MM.1S (cell line): ENCODE results near the gene DNAJB4.
"Not testable (repeated sequence)": the region's sequence is repeated elsewhere in the genome, so short reads cannot be mapped to it uniquely, and the experiment has no call there.

Source experiments
- DNase-seq: peaks from one replicate; pipeline ENCODE4 v3.0.0-alpha.2; 2015
- H2AFZ ChIP-seq: fragments of 300-600 bp; sonication (generic); 2 replicates; pipeline ENCODE4 v1.6.0; 2016; ENCODE audit warnings: antibody characterized with exemption, low read length
- H3F3A ChIP-seq: fragments of 300-600 bp; sonication (generic); 2 replicates; pipeline ENCODE4 v1.6.1; 2016; ENCODE audit warnings: mild to moderate bottlenecking, antibody characterized with exemption, low read length, moderate library complexity, mixed read lengths; ENCODE audit not compliant: insufficient read depth
- H3K27ac ChIP-seq: fragments of 300-600 bp; sonication (generic); 2 replicates; pipeline ENCODE4 v1.5.1; 2016; ENCODE audit warnings: mild to moderate bottlenecking, low read length
- H3K27me3 ChIP-seq: fragments of 300-600 bp; sonication (generic); replicated peaks from 2 replicates; pipeline ENCODE4 v1.6.0; 2016; ENCODE audit warnings: low read length; ENCODE audit not compliant: insufficient read depth
- H3K36me3 ChIP-seq: fragments of 300-600 bp; sonication (generic); replicated peaks from 2 replicates; pipeline ENCODE4 v1.6.1; 2016; ENCODE audit warnings: mild to moderate bottlenecking, low read length, mixed read lengths; ENCODE audit not compliant: insufficient read depth
- H3K4me1 ChIP-seq: fragments of 300-600 bp; sonication (generic); 2 replicates; pipeline ENCODE4 v1.6.1; 2016; ENCODE audit warnings: low read length, mixed read lengths
- H3K4me2 ChIP-seq: fragments of 300-600 bp; sonication (generic); 2 replicates; pipeline ENCODE4 v1.6.0; 2016; ENCODE audit warnings: low read depth, low read length
- H3K4me3 ChIP-seq: fragments of 300-600 bp; sonication (generic); 2 replicates; pipeline ENCODE4 v1.5.1; 2016; ENCODE audit warnings: low read length, mixed read lengths
- H3K79me2 ChIP-seq: fragments of 300-600 bp; sonication (generic); 2 replicates; pipeline ENCODE4 v1.6.1; 2016; ENCODE audit warnings: mixed run types, low read length, mixed read lengths
- H3K9ac ChIP-seq: fragments of 300-600 bp; sonication (generic); 2 replicates; pipeline ENCODE4 v1.6.1; 2016; ENCODE audit warnings: low read length, mixed read lengths
- H3K9me2 ChIP-seq: fragments of 300-600 bp; sonication (generic); replicated peaks from 2 replicates; pipeline ENCODE4 v1.6.1; 2016; ENCODE audit warnings: mild to moderate bottlenecking, low read length, mixed read lengths; ENCODE audit not compliant: insufficient read depth
- H3K9me3 ChIP-seq: fragments of 300-600 bp; sonication (generic); replicated peaks from 2 replicates; pipeline ENCODE4 v1.6.1; 2016; ENCODE audit warnings: mild to moderate bottlenecking, low read length, mixed read lengths; ENCODE audit not compliant: insufficient read depth
- H4K20me1 ChIP-seq: fragments of 300-600 bp; sonication (generic); 2 replicates; pipeline ENCODE4 v1.6.1; 2016; ENCODE audit warnings: mild to moderate bottlenecking, low read length, moderate library complexity, mixed read lengths; ENCODE audit not compliant: insufficient read depth
- CTCF ChIP-seq: fragments of 300-600 bp; sonication (generic); IDR thresholded peaks from 2 replicates; pipeline ENCODE4 v1.5.1; 2016; ENCODE audit warnings: antibody characterized with exemption, low read length, mixed read lengths
- EZH2 ChIP-seq: fragments of 300-600 bp; sonication (generic); optimal IDR thresholded peaks from 2 replicates; pipeline ENCODE3; 2017; ENCODE audit warnings: low read depth, mild to moderate bottlenecking, antibody characterized with exemption, low read length, mixed read lengths
- EZH2phosphoT487 ChIP-seq: fragments of 300-600 bp; sonication (generic); IDR thresholded peaks from 2 replicates; pipeline ENCODE4 v1.6.1; 2018; ENCODE audit warnings: antibody characterized with exemption, low read length

The DNAJB4 gene

DNA sequence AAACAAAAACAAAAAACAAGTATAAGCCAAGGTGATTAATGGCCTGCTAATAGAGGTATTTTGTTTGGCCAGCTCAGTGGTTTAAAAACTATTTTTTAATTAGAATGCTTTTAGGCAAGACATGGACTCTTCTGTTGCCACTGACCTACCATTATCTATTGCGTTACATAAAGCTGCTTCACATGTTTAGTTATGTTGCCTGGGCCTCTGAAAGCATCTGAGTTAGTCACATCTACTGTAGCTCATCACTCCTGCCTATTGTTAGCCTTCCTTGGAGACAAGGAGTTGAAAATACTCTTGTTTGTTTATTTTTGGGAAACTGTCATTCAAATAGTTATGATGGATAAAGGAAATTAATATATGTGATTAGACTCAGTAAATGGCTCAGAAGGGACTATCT, 14.3 kb downstream of the DNAJB4 start:
- no peak overlapping the region for H3K4me3 ChIP-seq
- no peak overlapping the region for H3K4me2 ChIP-seq
- no peaks in the 10 kb centered on the region for H3F3A ChIP-seq

GRCh38 chr1:78021134-78021533, 16.4 kb downstream of the DNAJB4 start:
- H3K9ac ChIP-seq, H3K9me3 ChIP-seq, H4K20me1 ChIP-seq, H3K4me1 ChIP-seq, H3F3A ChIP-seq, H3K36me3 ChIP-seq, H3K4me2 ChIP-seq, H3K79me2 ChIP-seq, H2AFZ ChIP-seq, H3K4me3 ChIP-seq, H3K27ac ChIP-seq, H3K9me2 ChIP-seq, H3K27me3 ChIP-seq, DNase-seq: not testable (repeated sequence)

More for the DNA sequence above, 14.3 kb downstream of the DNAJB4 start:
- TF ChIP-seq EZH2phosphoT487 (no peak), CTCF (no peak), EZH2 (no peak)
- Histone ChIP-seq H3K9me3 (no peaks in the 10 kb centered on the region), H2AFZ (no peak overlapping the region), H3K79me2 (no peaks in the 10 kb centered on the region), H3K9ac (no peak overlapping the region), H3K9me2 (no peaks in the 10 kb centered on the region), H3K27me3 (no peaks in the 10 kb centered on the region), H4K20me1 (no peaks in the 10 kb centered on the region), H3K36me3 (no peaks in the 10 kb centered on the region; the same call in 1 of the 2 replicates), H3K27ac (no peak overlapping the region), H3K4me1 (no peaks in the 10 kb centered on the region)
- DNase-seq, result no peak

DNA sequence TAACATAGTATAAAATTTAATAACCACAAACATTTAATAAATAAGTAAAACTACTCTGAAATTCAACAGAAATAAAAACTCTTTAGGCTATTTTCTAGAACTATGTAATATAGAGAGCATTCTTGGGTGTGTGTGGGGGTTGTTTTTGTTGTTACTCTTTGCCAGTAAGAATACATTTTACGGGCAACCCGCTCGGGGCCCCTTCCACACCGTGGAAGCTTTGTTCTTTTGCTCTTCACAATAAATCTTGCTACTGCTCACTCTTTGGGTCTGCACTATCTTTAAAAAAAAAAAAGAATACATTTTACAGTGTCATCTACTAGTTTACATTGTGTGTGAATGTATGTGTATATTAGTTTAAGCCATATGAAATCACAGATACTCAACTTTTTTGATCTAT, 25.1 kb downstream of the DNAJB4 start:
- H4K20me1 ChIP-seq, result no peaks in the 10 kb centered on the region
- H3K4me1 ChIP-seq, result no peaks in the 10 kb centered on the region
- H3K79me2 ChIP-seq, result no peaks in the 10 kb centered on the region
- TF ChIP-seq EZH2phosphoT487, result no peak
- no peak for TF ChIP-seq CTCF
- no peak for TF ChIP-seq EZH2
- H2AFZ ChIP-seq, result no peak overlapping the region
- no peak for DNase-seq
- H3K4me2 ChIP-seq, result no peak overlapping the region
- H3K4me3 ChIP-seq, result no peak overlapping the region
- no peaks in the 10 kb centered on the region for H3K27me3 ChIP-seq
- no peaks in the 10 kb centered on the region for H3F3A ChIP-seq
- no peak overlapping the region for H3K9ac ChIP-seq
- no peaks in the 10 kb centered on the region for H3K9me2 ChIP-seq
- H3K27ac ChIP-seq, result no peak overlapping the region
- H3K36me3 ChIP-seq, result no peaks in the 10 kb centered on the region
- H3K9me3 ChIP-seq, result no peaks in the 10 kb centered on the region

- H3K9ac ChIP-seq, result no peak overlapping the region
- no peaks in the 10 kb centered on the region for H4K20me1 ChIP-seq
- no peaks in the 10 kb centered on the region for H3K36me3 ChIP-seq
- no peak overlapping the region for H3K4me3 ChIP-seq
- no peaks in the 10 kb centered on the region for H3K9me3 ChIP-seq
- H2AFZ ChIP-seq, result no peak overlapping the region
- no peaks in the 10 kb centered on the region for H3F3A ChIP-seq
- DNase-seq, result no peak
- no peaks in the 10 kb centered on the region for H3K4me1 ChIP-seq
- no peak overlapping the region for H3K27ac ChIP-seq
- no peaks in the 10 kb centered on the region for H3K27me3 ChIP-seq
- no peaks in the 10 kb centered on the region for H3K9me2 ChIP-seq
- no peak overlapping the region for H3K4me2 ChIP-seq
- no peaks in the 10 kb centered on the region for H3K79me2 ChIP-seq
- TF ChIP-seq EZH2phosphoT487 (no peak), EZH2 (no peak), CTCF (no peak)
Observed at GRCh38 chr1:78032996-78033796, 28.5 kb downstream of the DNAJB4 start.
